K562 (cell line): ENCODE results near the gene NRP2. TPM values are rescaled to one million over a fixed set of nuclear protein-coding genes. Genes with fewer than 3 reads are reported as not detected.

Source experiments
- ATAC-seq: fragments of 200-7000 bp; cut with Tn5 transposase; 3 replicates; pipeline ENCODE4 v1.9.1; 2020; ENCODE audit warnings: moderate library complexity
- BruUV-seq: library from RNA; stranded (reverse); fragments of 400-500 nt; replicated peaks from 2 replicates; lab custom pipeline; 2021; lab: Mats Ljungman, UMichigan
- CTCF ChIA-PET: fragments of 300-600 bp; formaldehyde crosslinking; extraction: SDS; loops from one replicate; lab custom pipeline; 2021; ENCODE audit warnings: low intra/inter-chr PET ratio; lab: Yijun Ruan, JAX
- POLR2A ChIA-PET: fragments of 300-600, 350-650 bp; sonication (Branson Sonifier 250); formaldehyde crosslinking; extraction: SDS; loops from one replicate; lab custom pipeline; 2021; ENCODE audit warnings: antibody characterized with exemption, inconsistent platforms; lab: Yijun Ruan, JAX
- DNase-seq, 4 experiments: peaks; one replicate each; pipeline versions ENCODE4 v3.0.0 to v3.0.0-alpha.2; 2011 to 2018; ENCODE audit warnings: low spot score in 3 of 4, mixed read lengths in 3 of 4; ENCODE audit errors: extremely low read depth in 1 of 4
- FAIRE-seq: peaks from 2 replicates; lab custom pipeline; 2011; peaks lifted over from hg19 to GRCh38; lab: Jason Lieb, UNC
- H2AFZ ChIP-seq: 2 replicates; pipeline ENCODE4 v1.6.0; 2011; ENCODE audit warnings: low read depth, low read length, control low read depth, inconsistent platforms
- H3K27ac ChIP-seq: fragments of 200-600 bp; 3 replicates; pipeline ENCODE4 v1.8.0; 2011; ENCODE audit warnings: low read depth, mild to moderate bottlenecking, control low read depth, inconsistent platforms, low read length, moderate library complexity, mixed read lengths; ENCODE audit errors: extremely low read depth
- H3K27me3 ChIP-seq, 2 experiments: fragments of 300-600 bp in 1 of 2; 2 replicates in 1 of 2; 3 replicates in 1 of 2; pipeline versions ENCODE4 v1.6.0 to v1.8.0; 2011; ENCODE audit warnings: inconsistent platforms in 2 of 2, low read length in 2 of 2, mild to moderate bottlenecking in 1 of 2, mixed read lengths in 1 of 2, moderate library complexity in 1 of 2; ENCODE audit not compliant: control insufficient read depth in 2 of 2, insufficient read depth in 2 of 2
- H3K36me3 ChIP-seq: fragments of 300-600 bp; 3 replicates; pipeline ENCODE4 v1.8.0; 2011; ENCODE audit warnings: mild to moderate bottlenecking, low read length, inconsistent platforms; ENCODE audit not compliant: control insufficient read depth, insufficient read depth
- H3K4me1 ChIP-seq, 2 experiments: fragments of 200-600 bp in 1 of 2; replicated peaks in 1 of 2; 2 replicates in 1 of 2; 3 replicates in 1 of 2; pipeline versions ENCODE4 v1.5.1 to v1.8.0; 2011; ENCODE audit warnings: inconsistent platforms in 2 of 2, low read length in 2 of 2, mild to moderate bottlenecking in 1 of 2, mixed read lengths in 1 of 2, moderate library complexity in 1 of 2; ENCODE audit not compliant: control insufficient read depth in 2 of 2, insufficient read depth in 2 of 2
- H3K4me2 ChIP-seq: 2 replicates; pipeline ENCODE4 v1.6.1; 2011; ENCODE audit warnings: low read length, control low read depth, inconsistent platforms, mixed read lengths; ENCODE audit not compliant: insufficient read depth
- H3K4me3 ChIP-seq: fragments of 200-600 bp; sonication (generic), shearing (Covaris generic); 2 replicates; pipeline ENCODE4 v1.5.1; 2016; ENCODE audit warnings: control low read depth, inconsistent platforms
- H3K79me2 ChIP-seq: fragments of 200-600 bp; 3 replicates; pipeline ENCODE4 v1.8.0; 2011; ENCODE audit warnings: low read length, inconsistent platforms; ENCODE audit not compliant: control insufficient read depth, insufficient read depth
- H3K9ac ChIP-seq, 2 experiments: 2 replicates each; pipeline versions ENCODE4 v1.6.0 to v1.6.1; 2011; ENCODE audit warnings: low read depth in 2 of 2, low read length in 2 of 2, control low read depth in 1 of 2, inconsistent platforms in 1 of 2, mild to moderate bottlenecking in 1 of 2, mixed read lengths in 1 of 2; ENCODE audit not compliant: insufficient read depth in 1 of 2
- H3K9me1 ChIP-seq: one replicate; pipeline ENCODE4 v1.6.0; 2011; ENCODE audit warnings: inconsistent platforms, mild to moderate bottlenecking, low read length, moderate library complexity; ENCODE audit not compliant: control insufficient read depth, insufficient read depth
- H3K9me3 ChIP-seq: replicated peaks from 2 replicates; pipeline ENCODE4 v1.5.1; 2011; ENCODE audit warnings: low read depth, low read length, inconsistent platforms; ENCODE audit not compliant: control insufficient read depth, insufficient read depth
- H4K20me1 ChIP-seq: replicated peaks from 2 replicates; pipeline ENCODE4 v1.6.1; 2011; ENCODE audit warnings: low read length, inconsistent platforms, mixed read lengths; ENCODE audit not compliant: control insufficient read depth, insufficient read depth
- ARNT ChIP-seq, 2 experiments: fragments of 450-650 bp; IDR thresholded peaks; 2 replicates each; pipeline ENCODE4 v1.6.1; 2016; ENCODE audit warnings: mild to moderate bottlenecking in 1 of 2
- EHMT2 ChIP-seq: fragments of 450-650 bp; IDR thresholded peaks from 2 replicates; pipeline ENCODE4 v1.6.1; 2018; ENCODE audit warnings: antibody characterized with exemption
- HDAC2 ChIP-seq: fragments of 450-650 bp; IDR thresholded peaks from 2 replicates; pipeline ENCODE4 v1.6.1; 2016; ENCODE audit warnings: mild to moderate bottlenecking
- MCM7 ChIP-seq, 2 experiments: fragments of 450-650 bp; IDR thresholded peaks; 2 replicates each; pipeline ENCODE4 v1.6.1; 2016 to 2018
- MYNN ChIP-seq, 2 experiments: sonication (generic); formaldehyde crosslinking in 1 of 2; IDR thresholded peaks; 2 replicates each; pipeline versions ENCODE4 v1.5.0 to v1.6.1; 2016 to 2020; ENCODE audit warnings: antibody characterized with exemption in 1 of 2, missing genetic modification reagents in 1 of 2
- NCOA6 ChIP-seq: fragments of 450-650 bp; IDR thresholded peaks from 2 replicates; pipeline ENCODE4 v1.6.1; 2017; ENCODE audit warnings: mild to moderate bottlenecking
- NFIX ChIP-seq: fragments of 250-450 bp; sonication (Bioruptor Pico); IDR thresholded peaks from 2 replicates; pipeline ENCODE4 v1.4.0; 2020; ENCODE audit warnings: low read depth, mild to moderate bottlenecking, moderate library complexity
- NR2F6 ChIP-seq: fragments of 450-650 bp; formaldehyde crosslinking; IDR thresholded peaks from 2 replicates; pipeline ENCODE4 v1.4.0; 2020; ENCODE audit warnings: mild to moderate bottlenecking
- PTTG1 ChIP-seq: fragments of 450-650 bp; IDR thresholded peaks from 2 replicates; pipeline ENCODE4 v1.6.1; 2016; ENCODE audit warnings: low read depth, mild to moderate bottlenecking, missing genetic modification characterization, missing compliant biosample characterization
- RFX1 ChIP-seq: fragments of 450-650 bp; IDR thresholded peaks from 2 replicates; pipeline ENCODE4 v1.6.1; 2016; ENCODE audit warnings: mild to moderate bottlenecking, moderate library complexity
- SIRT6 ChIP-seq: IDR thresholded peaks from one replicate; pipeline ENCODE4 v1.6.1; 2012; ENCODE audit warnings: low read depth, mild to moderate bottlenecking, control low read depth, inconsistent platforms, low read length, moderate library complexity
- SUPT5H ChIP-seq: fragments of 450-650 bp; IDR thresholded peaks from 2 replicates; pipeline ENCODE4 v1.6.1; 2016
- TEAD1 ChIP-seq, 2 experiments: fragments of 450-650 bp in 1 of 2; sonication (generic) in 1 of 2; formaldehyde crosslinking; IDR thresholded peaks; 2 replicates each; pipeline versions ENCODE4 v1.4.0 to v1.8.0; 2020 to 2022; ENCODE audit warnings: mild to moderate bottlenecking in 2 of 2, missing genetic modification reagents in 1 of 2
- ZNF445 ChIP-seq: fragments of 250-450 bp; sonication (Bioruptor Pico); IDR thresholded peaks from 2 replicates; pipeline ENCODE4 v1.4.0; 2020; ENCODE audit warnings: low read depth, mild to moderate bottlenecking, moderate library complexity
- ZNF57 ChIP-seq: fragments of 450-650 bp; formaldehyde crosslinking; IDR thresholded peaks from 2 replicates; pipeline ENCODE4 v1.4.0; 2020; ENCODE audit warnings: mild to moderate bottlenecking, moderate library complexity
- WGBS: fragments of 100-300 bp; shearing (Covaris generic); methylation state at CpG from one replicate; pipeline ENCODE4 v1.1.6; 2016; ENCODE audit warnings: low coverage, mixed read lengths; ENCODE audit not compliant: insufficient coverage; ENCODE audit errors: missing lambda C conversion rate; 5-methylcytosine and 5-hydroxymethylcytosine counted together
- in situ Hi-C: fragments of 300-500 bp; cut with MboI; formaldehyde crosslinking; loops from 4 replicates; pipeline ENCODE4 v1.15.0; 2018; ENCODE audit warnings: inconsistent platforms, mixed read lengths
- intact Hi-C: fragments of 100-400 bp; cut with micrococcal nuclease; formaldehyde crosslinking; loops from 2 replicates; pipeline ENCODE4 v1.14.2; 2022
- polyA plus RNA-seq, 8 experiments: library from polyadenylated mRNA; depleted of rRNA in 4 of 8; stranded (reverse) in 5 of 8; unstranded in 3 of 8; fragments of >200 nt; fragmentation: Nextera tagmentation in 2 of 8; fragmentation: Illumina TruSeq in 1 of 8; extraction: Ambion mirVana in 2 of 8; extraction: Trizol in 1 of 8; gene quantifications; 2 replicates each; pipeline versions ENCODE4 v1.2.1 to v1.2.3, GENCODE V29; 2011 to 2014; ENCODE audit warnings: inconsistent platforms in 1 of 8, missing spikeins in 1 of 8
- total RNA-seq, 7 experiments: library from RNA; depleted of rRNA in 6 of 7; stranded (reverse); fragments of >200 nt in 6 of 7; fragmentation: Illumina TruSeq in 2 of 7; extraction: Trizol in 2 of 7; gene quantifications; 2 replicates each; pipeline versions ENCODE4 v1.2.1 to v1.2.3, GENCODE V29; 2011 to 2021; ENCODE audit warnings: low replicate concordance in 1 of 7
- TF ChIP-seq, protein P1 (sequence below): sonication (generic); formaldehyde crosslinking; IDR thresholded peaks from 2 replicates; pipeline ENCODE4 v1.8.0; 2022; ENCODE audit warnings: mild to moderate bottlenecking, missing genetic modification reagents
- TF ChIP-seq, protein P2 (sequence below): fragments of 250-450 bp; sonication (Bioruptor Pico); IDR thresholded peaks from 2 replicates; pipeline ENCODE4 v1.4.0; 2020; ENCODE audit warnings: mild to moderate bottlenecking, moderate library complexity

Gene NRP2
- total and polyA plus RNA-seq, 9 of the 15 experiments (the other 6 are each of a cell fraction or from before 2014, with no cell fraction given) = 0.05 to 0.31 (median 0.15) TPM; not detected in 5

DNA sequence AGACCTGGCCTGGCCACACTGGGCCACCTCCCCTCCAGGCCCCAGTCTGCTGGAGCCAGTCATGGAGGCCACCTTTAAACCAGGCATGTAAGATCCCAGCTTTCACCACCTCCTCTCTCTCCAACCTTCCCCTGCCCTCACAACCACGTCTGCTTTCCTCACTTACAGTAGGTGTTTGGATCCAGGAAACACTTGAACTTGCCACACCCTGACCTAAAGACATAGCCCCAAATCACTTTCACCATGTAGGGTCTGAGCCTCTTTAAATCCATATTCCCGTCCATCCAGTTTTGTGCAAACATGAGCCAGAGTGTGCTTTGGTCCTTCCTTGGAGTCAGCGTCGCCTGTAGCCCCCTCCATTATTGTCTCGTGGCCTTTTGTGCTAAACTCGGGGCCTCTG is 66.8 kb downstream of the NRP2 start:
- Histone ChIP-seq H3K9me3 (no peaks in the 10 kb centered on the region), H4K20me1 (no peaks in the 10 kb centered on the region), H3K4me3 (no peak overlapping the region), H3K4me1 (no peaks in the 10 kb centered on the region), H3K36me3 (no peaks in the 10 kb centered on the region), H2AFZ (no peak overlapping the region), H3K9ac (no peak overlapping the region), H3K27ac (no peak overlapping the region), H3K4me2 (no peak overlapping the region), H3K27me3 (peaks cover 9 to 53% of the 10 kb centered on the region in 2 experiments), H3K9me1 (no peaks in the 10 kb centered on the region), H3K79me2 (no peaks in the 10 kb centered on the region)
- no TSS peak for BruUV-seq
- FAIRE-seq (no peak), ATAC-seq (no peak), DNase-seq (no peak)
- no peak for TF ChIP-seq MCM7 (IDR thresholded peaks at IDR 0.05)
- no peak for TF ChIP-seq TEAD1 (CRISPR knock-in tag; IDR thresholded peaks at IDR 0.05)
- TF ChIP-seq RFX1 = no peak
- in situ Hi-C loops (no loop called here), intact Hi-C loops (no loop called here)
- CTCF ChIA-PET = no interaction called here
- POLR2A ChIA-PET = no interaction called here
- 2% methylated on average over 6 of the region's 6 CpGs for WGBS

DNA sequence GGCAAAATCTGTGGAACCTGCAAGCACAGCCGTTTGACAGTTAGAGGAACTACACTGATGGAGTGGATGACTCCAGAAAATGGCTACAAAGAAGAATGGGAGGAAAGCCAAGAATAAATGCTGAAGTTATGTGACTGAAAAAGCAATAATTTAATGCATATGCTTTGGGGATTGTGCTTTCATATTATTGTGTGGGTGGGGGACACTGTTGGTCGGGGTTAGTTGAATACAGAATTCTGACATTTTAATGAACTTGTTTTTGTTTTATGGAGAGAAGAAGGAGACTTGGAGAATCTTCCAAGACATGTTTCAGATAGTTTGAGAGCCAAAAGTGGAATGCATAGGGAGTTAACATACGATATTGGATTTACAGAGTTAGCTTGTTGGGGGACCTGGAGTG is 68.5 kb downstream of the NRP2 start:
- TF ChIP-seq, protein P1, sequence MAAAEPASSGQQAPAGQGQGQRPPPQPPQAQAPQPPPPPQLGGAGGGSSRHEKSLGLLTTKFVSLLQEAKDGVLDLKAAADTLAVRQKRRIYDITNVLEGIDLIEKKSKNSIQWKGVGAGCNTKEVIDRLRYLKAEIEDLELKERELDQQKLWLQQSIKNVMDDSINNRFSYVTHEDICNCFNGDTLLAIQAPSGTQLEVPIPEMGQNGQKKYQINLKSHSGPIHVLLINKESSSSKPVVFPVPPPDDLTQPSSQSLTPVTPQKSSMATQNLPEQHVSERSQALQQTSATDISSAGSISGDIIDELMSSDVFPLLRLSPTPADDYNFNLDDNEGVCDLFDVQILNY = no peak
- no peak for TF ChIP-seq ZNF445 (CRISPR knock-in tag)
- no peak for TF ChIP-seq PTTG1
- TF ChIP-seq SUPT5H = no peak
- no peak for TF ChIP-seq SIRT6
- no peak for TF ChIP-seq NFIX (CRISPR knock-in tag)
- no peak for TF ChIP-seq NCOA6
- no peak for TF ChIP-seq HDAC2
- TF ChIP-seq, protein P2, sequence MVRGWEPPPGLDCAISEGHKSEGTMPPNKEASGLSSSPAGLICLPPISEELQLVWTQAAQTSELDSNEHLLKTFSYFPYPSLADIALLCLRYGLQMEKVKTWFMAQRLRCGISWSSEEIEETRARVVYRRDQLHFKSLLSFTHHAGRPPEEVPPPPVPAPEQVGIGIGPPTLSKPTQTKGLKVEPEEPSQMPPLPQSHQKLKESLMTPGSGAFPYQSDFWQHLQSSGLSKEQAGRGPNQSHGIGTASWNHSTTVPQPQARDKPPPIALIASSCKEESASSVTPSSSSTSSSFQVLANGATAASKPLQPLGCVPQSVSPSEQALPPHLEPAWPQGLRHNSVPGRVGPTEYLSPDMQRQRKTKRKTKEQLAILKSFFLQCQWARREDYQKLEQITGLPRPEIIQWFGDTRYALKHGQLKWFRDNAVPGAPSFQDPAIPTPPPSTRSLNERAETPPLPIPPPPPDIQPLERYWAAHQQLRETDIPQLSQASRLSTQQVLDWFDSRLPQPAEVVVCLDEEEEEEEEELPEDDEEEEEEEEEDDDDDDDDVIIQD = no peak
- no peak for TF ChIP-seq ARNT (IDR thresholded peaks at IDR 0.05)
- no peak for TF ChIP-seq ZNF57 (CRISPR knock-in tag)
- TF ChIP-seq NR2F6 = no peak
- TF ChIP-seq EHMT2 = no peak
- no peak for TF ChIP-seq MYNN (IDR thresholded peaks at IDR 0.05)
- no peak for TF ChIP-seq MYNN (CRISPR knock-in tag; IDR thresholded peaks at IDR 0.05)
- H3K27ac ChIP-seq = no peak overlapping the region
- no peak for DNase-seq
- WGBS = 0% methylated on average over 3 of the region's 3 CpGs
- POLR2A ChIA-PET = no interaction called here
- H3K4me3 ChIP-seq = no peak overlapping the region
- H4K20me1 ChIP-seq = no peaks in the 10 kb centered on the region
- no peaks in the 10 kb centered on the region for H3K79me2 ChIP-seq
- CTCF ChIA-PET = no interaction called here
- H3K4me1 ChIP-seq = no peaks in the 10 kb centered on the region
- no peaks in the 10 kb centered on the region for H3K9me3 ChIP-seq
- no peaks in the 10 kb centered on the region for H3K9me1 ChIP-seq
- H3K4me2 ChIP-seq = no peak overlapping the region
- no peak overlapping the region for H3K9ac ChIP-seq
- no peak overlapping the region for H2AFZ ChIP-seq
- intact Hi-C loops = no loop called here
- no peak for FAIRE-seq
- no peaks in the 10 kb centered on the region for H3K36me3 ChIP-seq
- ATAC-seq = no peak
- no TSS peak for BruUV-seq
- in situ Hi-C loops = no loop called here
- H3K27me3 ChIP-seq = peaks cover 3 to 47% of the 10 kb centered on the region in 2 experiments; a peak in 4 of 5 replicates
